Activated CD8-positive, alpha-beta memory T cell treated with anti-CD3 and anti-CD28 coated beads, Interleukin-2, amount 50 U/mL, for 1 hour (primary cell): ENCODE measurements around the gene GDNF.

Source experiments
- DNase-seq: peaks from one replicate; pipeline ENCODE4 v3.0.0-alpha.2; 2020; ENCODE audit errors: extremely low read depth

The GDNF gene

DNA sequence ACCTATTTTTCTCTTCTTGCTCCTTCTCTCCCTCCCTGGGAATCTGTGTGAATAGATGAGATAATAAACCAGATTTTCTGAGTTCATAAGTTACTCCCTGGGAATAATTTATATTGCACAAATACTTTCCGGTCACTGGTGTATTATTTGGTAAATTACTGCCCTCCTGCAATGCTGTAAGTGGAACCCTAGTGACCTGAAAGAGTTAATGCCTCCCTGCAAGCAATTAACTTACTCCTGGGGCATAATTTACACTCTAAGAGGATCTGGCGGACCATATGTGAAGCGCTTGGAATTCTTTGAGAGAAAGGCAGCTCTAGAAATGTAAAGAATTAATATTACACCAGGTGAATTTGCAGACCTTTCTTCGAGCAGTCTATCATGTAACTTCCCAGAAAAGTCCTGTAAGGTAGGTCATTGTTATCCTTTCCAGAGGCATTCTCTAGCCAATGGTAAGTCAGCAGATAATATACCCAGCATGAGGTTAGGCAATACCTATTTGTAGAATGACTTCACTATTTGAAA is 7.0 kb upstream of the GDNF start:
- no peak for DNase-seq

DNA sequence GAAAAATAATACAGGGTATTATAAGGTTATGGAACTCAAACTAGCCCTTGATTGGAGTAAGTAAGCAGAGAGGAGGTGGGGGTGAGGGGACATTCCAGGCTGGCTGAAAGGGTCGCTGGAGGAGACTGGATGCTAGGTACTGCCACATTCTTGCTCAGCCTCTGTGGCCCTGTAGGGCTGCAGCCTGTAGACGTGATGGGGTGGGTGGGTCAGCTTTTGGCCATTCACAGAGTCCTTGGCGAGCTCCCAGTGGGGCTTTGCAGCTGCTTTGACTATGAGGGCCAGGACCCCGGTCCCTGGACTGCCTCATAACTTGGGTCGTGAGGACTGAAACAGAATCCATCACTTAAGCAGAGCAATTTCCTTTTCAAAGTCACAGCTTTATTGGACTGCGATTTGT is 4.2 kb upstream of the GDNF start:
- no peak for DNase-seq

DNA sequence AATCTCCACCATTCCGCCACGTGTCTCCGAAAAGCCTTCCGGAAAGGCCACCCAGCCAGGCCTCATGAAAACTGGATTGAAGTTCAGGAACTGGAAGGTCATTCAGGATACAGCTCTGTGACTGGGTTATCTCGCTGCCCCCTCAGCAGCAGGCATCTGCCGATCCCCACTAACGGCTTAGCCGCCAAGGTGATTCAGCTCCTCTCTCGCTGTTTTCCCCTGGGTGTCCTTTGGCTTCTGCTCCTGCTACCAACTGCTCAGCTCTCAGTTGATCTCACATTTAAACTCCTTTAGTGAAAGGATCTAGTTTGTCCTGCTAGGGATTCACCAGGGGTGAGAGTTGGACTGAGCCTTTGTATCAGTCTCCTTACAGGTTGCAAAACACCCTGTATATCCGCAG is 2.2 kb upstream of the GDNF start:
- no peak for DNase-seq

DNA sequence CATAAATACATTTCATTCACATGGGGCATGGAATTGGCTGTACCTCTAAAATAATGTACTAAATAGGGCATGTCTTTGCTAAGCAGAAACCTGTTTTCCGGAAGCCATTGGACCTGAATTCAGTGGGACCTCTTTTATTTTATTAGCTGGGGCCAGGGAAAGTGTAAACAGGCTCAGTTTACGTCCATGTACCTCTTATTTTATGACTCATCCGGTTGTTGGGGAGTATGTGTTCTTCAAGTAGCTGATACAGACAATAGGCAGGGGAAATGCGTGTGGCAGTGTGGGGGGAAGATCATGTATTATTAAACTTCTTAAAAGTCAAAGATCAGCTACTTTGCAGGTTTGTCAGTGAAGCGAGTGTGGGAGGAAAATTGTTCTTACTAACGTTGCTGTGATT is 1.4 kb upstream of the GDNF start:
- DNase-seq = no peak

DNA sequence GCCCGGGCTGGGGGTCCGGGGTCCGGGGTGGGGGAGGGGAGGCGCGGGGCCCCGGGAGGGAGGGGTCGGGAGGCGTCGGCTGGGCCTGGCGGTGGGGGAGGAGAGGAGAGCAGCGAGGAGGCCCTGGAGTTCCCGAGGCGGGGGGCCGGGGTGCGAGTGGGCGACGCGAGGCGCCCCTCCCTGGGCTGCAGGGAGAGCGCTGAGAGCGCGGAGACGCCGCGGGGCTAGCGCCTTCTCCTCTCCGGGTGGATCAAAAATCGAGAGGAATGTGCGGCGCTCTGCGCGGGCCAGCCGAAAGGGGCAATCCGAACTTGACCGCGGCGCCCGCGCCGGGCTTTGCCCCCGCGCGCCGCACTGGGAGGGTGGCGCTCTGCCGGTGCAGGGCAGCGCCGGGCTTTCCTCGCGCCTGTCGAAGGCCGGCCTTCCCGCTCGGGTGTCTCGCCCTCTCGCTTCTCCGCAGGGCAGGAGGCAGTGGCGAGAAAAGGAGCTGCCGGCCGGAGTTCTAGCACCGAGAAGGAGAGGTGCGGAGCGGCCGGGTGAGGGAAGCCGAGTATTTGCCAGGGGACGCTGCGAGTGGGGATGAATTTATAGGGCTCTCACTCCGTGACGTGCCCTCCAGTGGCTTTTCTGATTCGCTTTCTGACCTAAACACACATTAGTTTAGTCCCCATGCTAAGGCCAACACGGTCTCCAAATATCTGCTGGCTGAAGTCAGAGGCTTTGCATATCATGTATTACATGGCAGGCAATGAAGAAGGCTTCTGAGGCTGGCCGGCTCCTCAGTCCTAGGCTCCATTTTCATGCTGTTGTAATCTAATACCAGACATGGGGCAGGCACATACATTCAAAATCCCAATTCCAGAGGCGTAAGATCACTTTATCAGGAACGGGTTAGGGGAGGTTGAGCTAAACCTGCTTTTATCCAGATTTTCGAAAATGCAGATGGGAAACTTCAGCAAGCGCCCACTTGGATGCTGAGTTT is 503 bp upstream of the GDNF start:
- no peak for DNase-seq

DNA sequence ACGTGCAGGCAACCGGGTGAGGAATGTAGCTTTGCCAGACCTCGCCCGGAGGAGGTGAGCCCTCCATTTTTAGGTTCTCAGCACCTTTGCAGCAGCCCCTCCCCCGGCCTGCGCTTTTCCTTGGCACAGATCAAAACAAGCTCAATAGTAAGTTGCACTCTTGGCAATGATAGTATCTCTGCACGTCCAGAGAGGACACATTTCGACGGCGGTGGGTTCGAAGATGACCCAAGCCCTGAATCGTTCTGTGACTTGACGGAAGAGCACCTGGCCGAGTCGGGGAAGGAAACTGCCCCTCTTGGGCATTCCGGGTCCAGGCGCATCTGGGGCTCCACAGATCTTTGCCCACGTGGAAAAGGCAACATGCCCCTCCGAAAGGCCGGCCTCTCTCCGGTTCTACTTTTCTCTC is 904 bp downstream of the GDNF start:
- DNase-seq = no peak

DNA sequence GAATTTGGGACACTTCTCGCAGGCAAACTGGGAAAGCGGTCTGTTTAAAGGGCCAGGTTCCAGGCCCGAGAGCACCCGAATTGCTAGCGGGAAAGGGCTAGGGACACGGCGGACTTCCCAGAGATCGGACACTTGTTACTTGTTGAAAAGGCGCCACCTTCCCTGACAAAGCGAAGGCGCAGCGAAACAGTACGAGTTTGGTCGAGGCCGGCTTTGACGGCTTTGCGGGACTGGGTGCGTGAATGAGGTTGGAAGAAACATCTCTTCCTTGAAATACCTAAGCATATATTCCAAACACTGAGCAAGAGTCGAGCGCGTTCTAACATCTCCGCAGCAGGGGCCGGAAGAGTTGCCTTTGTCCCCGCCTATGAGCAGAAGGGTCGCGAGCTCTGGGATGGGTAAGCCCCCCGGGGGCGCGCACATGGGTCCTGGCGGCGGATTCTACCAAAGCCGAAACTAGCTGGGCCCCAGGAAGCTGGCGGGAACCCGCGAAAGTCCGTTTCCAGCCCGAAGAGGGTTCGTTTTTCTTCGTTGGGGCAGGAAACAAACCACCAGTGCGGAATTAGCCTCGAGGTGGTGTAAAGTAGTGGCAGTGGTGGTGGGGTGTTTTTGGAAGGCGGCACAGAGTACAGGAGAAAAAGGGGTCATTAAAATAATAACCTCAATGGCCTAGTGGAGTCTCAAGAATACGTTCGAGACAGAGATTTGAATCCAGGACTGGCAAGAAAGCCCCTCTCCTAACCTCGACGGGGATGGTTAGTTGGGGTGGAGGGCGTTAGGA is 1.5 kb downstream of the GDNF start:
- no peak for DNase-seq

DNA sequence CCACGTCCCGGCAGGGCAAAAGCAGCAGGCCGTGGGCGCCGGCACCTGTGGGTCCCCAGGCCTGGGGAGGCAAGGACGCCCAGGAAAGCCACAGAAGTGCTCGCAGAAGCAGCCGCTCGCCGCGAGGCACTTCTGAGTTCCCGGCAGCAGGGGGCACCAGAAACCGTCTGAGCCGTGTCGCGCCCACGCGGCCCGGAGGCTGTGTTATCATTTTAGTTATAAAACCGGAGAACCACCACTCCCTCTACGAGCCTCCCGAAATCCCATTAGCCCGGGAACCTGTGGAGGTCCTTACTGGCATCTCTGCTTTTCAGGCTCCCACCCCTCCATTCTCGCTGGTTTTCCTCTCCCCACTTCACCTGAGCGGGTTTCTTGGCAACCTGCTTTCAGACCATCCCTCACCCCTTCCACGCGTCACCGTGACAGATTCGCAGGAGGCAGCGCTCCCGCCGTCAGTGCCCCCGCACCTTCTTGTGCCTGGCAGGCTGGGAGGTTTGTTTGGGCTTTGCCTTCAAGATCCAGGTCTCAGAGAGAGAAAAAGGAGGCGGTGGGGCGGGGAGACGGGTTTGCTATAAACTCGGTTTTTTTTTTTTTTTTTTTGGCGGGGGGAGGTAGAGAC is 2.3 kb downstream of the GDNF start:
- no peak for DNase-seq

DNA sequence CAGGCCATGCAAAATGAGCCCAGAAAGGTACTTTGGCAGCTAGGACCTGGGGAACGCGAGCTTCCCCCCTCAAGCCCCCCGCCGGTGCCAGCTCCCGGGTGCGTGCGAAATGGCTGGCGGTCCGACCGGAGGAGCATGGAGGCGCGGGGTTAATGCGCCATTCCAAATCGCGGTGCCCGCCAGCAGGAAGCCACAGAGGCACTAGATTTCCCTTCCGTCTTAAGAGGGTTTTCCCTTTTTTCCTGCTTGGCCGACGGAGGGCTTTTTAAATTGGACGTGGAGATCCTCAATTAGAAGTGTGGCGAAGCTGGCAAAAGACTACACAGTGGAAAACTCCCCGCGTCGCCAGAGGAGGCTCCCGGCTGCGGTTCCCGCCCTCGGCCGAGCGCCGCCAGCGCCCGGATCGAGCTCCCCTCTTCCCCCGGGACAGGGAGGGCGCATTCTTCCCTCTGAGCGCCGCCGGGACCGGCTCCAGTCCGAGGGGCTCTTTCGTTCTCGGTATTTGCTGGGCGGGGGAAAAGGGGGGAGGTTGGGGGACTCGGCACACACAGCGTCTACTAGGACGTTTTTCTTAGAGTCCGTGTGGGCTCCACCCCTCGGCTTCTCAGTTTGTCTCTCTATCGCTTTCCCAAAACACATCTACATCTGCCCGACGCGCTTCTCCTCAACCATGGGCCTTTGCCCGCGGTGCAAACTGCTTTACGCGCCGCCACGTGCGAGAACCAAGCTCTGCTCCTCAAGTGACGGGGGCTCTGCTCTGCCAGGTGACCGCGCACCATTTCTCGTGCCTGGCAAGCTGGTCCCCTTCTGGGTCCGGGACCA is 3.0 kb downstream of the GDNF start:
- DNase-seq = no peak

DNA sequence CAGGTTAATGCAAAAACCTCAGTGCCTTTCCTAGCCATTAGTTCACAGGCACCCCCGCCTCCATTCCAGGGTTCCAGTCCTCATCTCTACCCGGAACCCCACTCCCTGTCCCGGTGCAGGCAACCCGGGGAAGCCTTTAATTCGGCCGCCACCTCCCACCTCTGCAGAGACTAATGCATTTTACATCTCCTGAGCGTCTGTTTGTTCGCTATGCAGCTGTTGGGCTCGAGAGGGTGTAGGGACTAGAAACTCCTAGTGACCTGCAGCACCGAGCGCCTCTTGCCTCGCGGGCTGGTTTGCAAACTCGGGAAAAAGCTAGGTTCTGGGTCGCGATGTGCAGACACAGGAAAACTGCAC is 3.6 kb downstream of the GDNF start:
- DNase-seq = no peak

DNA sequence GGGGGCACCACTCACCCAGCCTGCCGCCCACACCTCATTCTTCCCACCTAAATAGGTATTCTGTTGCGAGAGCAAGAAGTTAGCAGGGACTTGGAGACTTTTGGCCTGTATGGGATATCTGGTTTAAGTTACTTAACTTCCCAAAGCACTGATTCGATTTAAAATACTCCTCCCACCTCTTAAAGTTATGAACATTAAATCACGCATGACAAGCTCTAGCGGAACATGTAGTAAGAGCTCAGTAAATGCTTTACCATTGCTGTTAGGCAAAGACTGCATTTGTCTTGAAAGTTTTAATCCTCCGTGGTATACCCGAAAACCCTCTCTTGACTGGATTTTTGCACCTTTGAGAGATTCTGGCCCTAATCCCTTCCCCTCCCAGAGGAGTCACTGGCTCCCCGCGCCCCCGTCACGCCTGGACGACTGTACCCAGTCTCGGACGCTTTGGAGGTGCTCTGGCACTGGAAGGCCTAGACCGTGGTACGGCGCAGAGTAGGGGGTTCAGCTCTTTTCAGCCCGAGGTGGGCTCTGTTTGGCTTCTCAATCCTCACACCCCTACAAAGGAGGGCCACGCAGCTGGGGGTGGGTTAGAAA is 4.4 kb downstream of the GDNF start:
- DNase-seq = no peak

DNA sequence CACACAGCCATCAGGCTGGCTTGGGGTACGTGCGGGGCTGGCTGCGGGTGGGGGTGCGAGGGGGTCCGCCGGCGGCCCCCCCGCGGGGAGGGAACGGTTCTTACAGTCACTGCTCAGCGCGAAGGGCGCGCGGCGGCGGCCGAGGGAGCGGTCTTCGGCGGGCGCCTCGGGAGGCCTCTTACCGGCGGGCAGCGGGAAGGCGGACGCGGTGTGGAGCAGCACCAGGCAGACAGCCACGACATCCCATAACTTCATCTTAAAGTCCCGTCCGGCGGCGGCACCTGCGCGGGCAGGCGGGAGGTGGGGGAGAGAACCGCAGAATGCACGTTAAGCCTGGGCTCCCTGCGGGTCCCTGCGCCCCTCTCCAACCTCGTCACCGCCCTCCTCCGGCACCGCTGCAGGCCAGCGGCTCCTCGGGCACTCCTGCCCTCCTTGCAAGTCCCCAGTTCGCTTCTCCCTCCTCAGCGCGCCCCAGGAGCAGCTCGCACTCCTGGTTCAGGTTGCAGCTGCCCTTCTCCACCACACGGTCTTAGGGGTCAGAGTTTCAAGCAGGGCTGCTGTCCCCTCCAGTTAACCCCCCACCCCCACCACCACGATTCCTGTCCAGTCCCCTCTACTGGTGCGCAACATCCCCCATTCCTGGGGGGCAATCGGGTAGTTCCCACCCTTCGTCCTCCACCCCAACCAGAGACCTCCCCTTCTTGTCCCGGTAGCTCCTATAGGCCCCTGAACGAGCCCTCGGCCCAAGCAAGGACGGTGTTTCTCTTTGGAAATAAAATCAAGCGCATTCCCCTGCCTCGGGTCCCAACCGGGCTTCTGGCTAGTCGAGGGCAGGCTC is 5.1 kb downstream of the GDNF start:
- no peak for DNase-seq

DNA sequence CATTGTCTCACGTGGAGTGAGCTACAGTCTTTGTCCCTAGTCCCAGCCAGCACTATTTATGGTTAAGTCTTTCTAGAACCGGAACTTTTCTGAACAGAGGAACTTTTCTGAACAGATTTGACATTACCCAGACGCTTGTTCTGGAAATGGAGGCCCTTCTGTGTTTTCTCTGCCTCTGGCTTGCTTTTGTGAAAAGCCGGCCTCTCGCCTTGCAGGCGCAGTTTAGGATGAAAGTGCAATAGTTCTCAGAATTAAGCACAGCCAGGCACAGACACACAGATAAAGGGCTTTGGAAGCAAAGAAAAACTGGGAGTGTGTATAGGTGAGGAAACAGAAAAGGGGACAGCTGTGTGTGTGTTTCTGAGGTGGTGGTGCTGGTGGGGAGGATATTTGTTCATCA is 5.9 kb downstream of the GDNF start:
- DNase-seq = no peak

DNA sequence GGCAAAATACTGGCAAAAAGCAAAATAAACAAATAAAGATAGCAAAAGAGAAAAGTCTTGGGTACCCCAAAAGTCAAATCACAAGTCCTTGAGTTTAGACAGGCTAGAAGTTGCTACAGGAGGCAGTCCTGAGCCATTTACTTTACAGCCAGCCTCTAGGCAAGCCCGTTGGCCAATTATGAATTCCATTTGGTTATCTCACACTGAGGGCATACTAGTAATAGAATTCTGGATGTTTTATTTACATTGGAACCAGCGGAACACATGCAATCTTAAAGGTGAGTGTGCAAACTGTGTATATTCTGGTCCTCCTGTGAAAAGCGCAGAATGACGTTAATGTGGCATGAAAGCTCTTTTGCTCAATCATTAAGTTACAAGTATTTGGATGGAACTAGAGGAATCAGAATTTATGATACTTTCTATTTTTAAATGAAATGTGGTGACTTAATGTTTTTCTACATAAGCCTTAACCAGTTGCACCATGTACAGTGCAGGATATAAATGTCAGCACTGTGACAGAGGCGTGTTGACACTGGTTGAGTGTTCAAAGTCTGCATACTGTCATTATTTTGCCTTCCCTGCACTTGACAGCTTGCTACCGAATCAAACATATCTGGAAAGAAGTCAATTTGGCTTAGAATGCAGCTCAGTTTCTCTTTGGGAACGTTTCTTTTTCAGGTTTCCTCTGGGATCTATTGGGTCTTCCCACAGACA is 7.9 kb downstream of the GDNF start:
- no peak for DNase-seq

DNA sequence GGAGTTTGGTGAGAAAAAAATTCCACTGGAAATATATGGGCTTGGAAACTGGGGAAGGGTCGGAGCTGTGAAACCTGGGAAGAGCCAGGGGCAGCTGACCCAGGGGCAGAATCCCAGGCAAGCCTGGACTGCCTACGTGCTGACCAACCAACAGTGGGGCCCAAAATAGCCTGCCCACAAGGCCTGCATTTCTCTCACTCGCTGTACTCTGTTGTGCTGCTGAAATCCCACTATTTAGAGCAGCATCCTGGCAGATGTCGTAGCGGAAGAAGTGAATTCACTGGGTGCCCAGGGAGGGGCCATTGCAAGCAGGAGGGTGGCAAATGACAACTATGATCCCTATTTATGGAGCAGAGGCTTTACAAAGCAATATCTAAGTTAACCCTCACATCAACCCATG is 9.5 kb downstream of the GDNF start:
- DNase-seq = no peak

DNA sequence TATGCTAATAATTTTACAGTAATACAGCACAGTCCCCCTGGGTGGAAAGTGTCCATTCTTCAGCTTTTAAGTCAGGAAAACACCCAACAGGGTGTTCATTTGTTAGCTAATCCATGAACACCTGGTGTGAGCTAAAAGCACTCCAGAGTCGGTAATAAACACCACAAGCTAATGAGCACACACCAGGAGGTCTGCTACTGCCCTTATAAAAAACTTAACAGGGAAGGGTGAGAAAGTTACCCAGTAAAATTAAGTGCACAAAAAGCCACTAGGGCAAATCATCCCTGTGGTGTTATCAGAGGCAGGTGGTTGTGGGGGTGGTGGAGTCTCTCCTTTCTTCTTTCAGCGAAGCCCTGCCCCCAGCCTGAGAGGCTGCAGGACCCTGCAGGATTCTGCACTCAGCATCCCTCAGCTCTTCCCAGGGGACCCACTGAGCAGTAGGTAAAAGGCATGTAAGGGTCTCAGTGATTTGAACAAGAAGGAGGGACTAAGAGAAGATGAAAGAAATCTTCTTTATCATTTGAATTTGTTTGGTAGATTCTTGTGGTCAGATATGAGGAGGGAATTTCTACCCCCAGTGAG is 14.4 kb downstream of the GDNF start:
- no peak for DNase-seq

DNA sequence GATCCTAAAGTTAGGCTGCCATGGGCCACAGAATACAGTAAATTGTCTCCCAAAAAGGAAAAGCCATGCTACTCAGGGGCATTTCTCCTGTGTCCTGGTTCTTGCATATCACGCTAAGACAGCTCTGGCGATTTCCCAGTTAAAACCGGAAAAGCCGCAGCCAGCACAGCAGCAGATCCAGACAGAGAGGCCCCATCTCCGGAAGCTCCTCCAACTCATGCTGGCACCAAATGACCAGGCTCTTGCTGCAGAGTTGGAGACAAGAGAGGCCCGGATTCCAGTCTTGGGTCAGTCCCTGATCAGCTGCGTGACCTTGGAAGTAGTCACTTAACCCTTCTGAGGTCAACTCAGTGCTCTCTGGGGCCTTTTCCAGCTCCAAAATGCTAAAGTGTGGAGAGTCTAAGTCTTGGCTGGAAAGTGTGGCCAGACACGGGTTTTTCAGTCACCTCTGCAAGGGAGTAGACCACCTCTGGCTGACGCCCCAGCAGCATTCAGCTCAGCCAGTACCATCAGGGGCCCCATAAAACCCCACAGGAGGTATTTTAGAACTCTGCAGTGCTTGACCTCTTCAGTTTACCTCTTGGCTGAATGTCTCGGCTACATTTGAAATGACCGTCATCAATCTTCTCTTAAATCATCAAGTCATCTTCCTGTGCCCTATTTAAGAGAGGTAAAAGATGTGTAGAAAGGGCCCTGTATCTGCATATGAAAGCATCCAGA is 16.2 kb downstream of the GDNF start:
- no peak for DNase-seq

DNA sequence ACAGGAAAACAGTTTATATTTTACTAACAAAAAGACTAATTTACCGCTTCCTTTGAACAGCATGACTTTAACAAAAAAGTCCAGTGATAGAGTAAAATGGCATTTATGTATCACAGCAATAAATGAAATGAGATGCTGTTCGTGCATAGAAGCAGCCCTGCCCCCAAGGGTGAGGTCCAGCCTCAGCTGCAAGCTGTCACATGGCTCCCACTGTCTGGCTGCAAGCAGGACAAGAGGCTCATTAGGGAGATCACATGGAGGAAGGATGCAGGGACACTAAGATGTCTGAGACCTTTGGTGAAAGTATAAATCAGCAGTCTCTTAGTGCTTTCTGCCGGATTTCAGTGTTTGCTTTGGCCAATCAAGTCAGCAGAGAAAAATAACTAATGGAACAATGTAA is 23.0 kb downstream of the GDNF start:
- no peak for DNase-seq

DNA sequence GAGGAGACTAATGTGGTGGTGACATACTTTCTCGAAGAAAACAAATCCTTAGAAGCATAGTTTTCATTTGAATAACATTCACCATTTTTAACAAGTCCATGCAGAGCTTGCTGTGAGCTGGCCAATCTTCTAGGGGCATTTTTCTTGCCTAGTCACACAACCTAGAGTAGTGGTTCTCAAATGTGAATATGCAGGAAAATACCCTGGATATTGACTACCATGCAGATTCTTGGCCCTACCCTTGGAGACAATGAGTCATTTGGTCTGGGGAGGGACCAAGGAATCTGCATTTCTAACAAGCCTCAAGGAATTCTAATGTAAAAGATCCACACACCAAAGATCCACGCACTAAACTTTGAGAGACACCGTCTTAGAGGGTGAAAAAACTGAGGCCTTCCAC is 23.5 kb downstream of the GDNF start:
- no peak for DNase-seq
